ENCODE data around the gene CLIP1.
"Not testable (repeated sequence)": the region's sequence is repeated elsewhere in the genome, so short reads cannot be mapped to it uniquely, and the experiment has no call there.

- TF ChIP-seq CTCF (IDR thresholded peaks at IDR 0.05; ENCODE audit: insufficient read depth, low read length); REST (IDR thresholded peaks at IDR 0.05; ENCODE audit: insufficient replicate concordance, low read depth); POLR2AphosphoS5 (IDR thresholded peaks at IDR 0.05; ENCODE audit: low read depth): not testable (repeated sequence)
These were observed 45.7 kb downstream of the CLIP1 start for GRCh38 chr12:122376751-122377150.
